ENCODE measurements around the gene EIF4G1.

EIF4G1 gene

DNA sequence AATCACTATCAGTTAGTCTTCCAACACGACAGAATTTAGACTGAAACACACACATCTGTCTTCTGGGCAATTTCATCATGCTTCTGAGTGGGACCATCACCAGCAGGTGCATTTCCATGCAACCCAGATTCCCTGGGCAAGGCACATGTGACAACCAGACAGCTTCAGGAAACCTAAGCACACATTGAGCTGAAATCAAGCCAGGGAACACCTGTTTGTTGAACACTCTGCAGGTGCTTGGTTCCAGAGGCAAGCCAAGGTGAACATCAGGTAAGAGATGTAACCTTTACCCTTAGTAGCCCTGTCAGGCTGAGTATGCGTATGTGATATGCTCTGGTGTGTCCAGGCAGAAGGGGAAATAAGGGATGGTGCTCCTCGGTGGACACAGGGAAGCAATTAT is 18.6 kb upstream of the EIF4G1 start:
- TF ChIP-seq, protein P1, sequence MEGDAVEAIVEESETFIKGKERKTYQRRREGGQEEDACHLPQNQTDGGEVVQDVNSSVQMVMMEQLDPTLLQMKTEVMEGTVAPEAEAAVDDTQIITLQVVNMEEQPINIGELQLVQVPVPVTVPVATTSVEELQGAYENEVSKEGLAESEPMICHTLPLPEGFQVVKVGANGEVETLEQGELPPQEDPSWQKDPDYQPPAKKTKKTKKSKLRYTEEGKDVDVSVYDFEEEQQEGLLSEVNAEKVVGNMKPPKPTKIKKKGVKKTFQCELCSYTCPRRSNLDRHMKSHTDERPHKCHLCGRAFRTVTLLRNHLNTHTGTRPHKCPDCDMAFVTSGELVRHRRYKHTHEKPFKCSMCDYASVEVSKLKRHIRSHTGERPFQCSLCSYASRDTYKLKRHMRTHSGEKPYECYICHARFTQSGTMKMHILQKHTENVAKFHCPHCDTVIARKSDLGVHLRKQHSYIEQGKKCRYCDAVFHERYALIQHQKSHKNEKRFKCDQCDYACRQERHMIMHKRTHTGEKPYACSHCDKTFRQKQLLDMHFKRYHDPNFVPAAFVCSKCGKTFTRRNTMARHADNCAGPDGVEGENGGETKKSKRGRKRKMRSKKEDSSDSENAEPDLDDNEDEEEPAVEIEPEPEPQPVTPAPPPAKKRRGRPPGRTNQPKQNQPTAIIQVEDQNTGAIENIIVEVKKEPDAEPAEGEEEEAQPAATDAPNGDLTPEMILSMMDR (IDR thresholded peaks at IDR 0.05; ENCODE audit: low read depth, low read length, missing control alignments) = no peak
- no peak overlapping the region for H3K4me3 ChIP-seq (ENCODE audit: low read depth, low read length)
- no peak for DNase-seq (ENCODE audit: low read depth)

DNA sequence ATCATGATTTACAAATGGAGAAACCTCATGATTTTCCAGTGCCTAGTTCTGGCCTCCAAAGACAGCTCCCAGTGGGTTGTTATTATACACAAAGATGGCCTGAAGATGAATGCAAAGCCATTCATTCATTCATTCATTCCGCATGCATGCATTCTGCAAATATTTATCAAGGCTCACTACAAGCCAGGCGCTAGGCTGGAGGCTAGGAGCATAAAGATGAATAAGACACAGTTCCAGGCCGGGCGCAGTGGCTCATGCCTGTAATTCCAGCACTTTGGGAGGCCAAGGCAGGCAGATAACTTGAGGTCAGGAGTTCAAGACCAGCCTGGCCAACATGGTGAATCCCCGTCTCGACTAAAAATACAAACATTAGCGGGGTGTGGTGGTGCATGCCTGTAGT is 17.8 kb upstream of the EIF4G1 start:
- TF ChIP-seq, protein P1 (IDR thresholded peaks at IDR 0.05; ENCODE audit: low read depth, low read length, missing control alignments) = no peak
- no peak overlapping the region for H3K4me3 ChIP-seq (ENCODE audit: low read depth, low read length)
- DNase-seq (ENCODE audit: low read depth) = no peak

DNA sequence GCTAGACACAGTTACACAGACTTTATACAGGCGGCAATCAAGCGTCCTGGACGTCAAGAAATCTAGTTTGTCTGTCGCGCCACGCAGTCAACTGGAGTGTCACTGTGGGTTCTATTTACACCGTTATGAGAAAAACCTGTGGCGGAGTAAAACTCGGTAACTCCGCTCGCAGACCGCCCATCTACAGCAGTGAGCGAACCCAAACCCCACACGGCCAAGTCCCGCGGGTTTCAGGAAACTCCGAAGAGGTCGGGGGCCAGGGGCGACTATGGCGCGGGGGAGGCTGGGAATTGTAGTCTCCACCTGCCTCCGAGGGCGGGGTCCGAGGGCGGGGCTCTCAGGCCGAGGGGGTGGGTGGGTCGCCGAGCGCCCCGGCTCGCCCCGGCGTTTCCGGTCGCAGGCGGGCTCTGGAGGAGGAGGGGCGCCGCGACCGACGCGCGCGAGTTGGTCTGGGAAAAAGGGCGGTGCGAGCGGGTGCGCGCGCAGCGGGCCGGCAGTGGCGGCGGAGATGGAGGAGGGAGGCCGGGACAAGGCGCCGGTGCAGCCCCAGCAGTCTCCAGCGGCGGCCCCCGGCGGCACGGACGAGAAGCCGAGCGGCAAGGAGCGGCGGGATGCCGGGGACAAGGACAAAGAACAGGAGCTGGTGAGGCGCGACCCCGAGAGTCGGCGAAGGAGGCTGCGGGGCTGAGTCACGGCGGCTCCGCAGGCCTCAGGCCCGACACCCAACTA is 15.5 kb upstream of the EIF4G1 start, which contains the start of gene PSMD2:
TSS of gene PSMD2 (plus strand) at position 483 of the 729 bp plus-strand sequence. CDS start at position 509, 26 bp downstream.
- H3K4me3 ChIP-seq (ENCODE audit: low read depth, low read length) = peak within 1 kb of the TSS; percentile 89
- DNase-seq (ENCODE audit: low read depth) = peak; percentile 86
- TF ChIP-seq, protein P1 (IDR thresholded peaks at IDR 0.05; ENCODE audit: low read depth, low read length, missing control alignments) = no peak

DNA sequence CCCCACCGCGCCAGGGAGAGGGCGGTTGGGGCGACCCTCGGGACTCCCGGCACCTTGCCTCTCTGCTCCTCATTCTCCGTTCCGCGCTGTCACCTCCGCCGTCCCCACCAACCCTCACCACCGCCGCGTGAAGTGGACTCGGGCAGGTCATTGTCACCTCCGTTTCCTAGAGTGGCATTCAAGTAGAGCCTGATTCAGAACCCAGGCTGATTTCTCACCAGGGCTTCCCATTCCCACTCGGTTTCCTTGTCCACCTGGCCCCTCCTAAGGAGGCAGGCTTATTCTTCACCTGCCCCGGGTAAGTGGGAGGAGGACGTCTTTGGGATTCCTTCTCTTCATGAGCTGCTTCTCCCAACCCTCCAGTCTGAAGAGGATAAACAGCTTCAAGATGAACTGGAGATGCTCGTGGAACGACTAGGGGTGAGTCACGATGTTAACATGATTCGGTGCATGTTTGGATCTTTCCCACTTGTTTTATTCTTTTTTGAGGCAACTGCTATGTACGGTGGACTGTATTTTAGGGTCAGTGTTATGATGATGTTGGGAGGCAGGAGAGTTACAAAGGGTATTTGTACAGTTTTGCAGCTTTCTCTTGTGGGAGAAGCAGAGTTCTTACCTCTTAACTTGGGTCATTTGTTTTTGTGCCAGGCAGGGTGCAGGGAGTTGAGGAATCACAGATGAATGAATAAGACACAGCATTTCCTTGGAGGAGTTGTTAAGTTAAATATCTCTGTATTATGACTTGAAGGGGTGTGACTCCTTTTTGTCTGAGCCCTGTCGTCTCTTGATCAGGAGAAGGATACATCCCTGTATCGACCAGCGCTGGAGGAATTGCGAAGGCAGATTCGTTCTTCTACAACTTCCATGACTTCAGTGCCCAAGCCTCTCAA is 14.7 kb upstream of the EIF4G1 start:
- TF ChIP-seq, protein P1 (IDR thresholded peaks at IDR 0.05; ENCODE audit: low read depth, low read length, missing control alignments) = no peak
- no peak for DNase-seq (ENCODE audit: low read depth)
- H3K4me3 ChIP-seq (ENCODE audit: low read depth, low read length) = peak overlapping the region; percentile 89

DNA sequence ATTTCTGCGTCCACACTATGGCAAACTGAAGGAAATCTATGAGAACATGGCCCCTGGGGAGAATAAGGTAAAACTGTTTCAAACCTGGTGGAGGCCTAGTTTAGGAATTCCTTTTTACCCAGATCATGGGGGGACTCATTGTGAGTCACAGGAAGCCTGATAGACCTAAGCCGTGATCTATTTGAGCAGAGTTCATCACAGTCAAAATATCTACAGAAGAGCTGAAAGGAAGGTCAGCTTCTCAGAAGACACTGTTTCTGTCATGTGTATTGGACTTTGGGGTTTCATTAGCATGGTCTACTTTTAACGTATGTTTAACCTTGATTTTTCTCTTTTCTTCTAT is 14.1 kb upstream of the EIF4G1 start:
- no peak for DNase-seq (ENCODE audit: low read depth)
- TF ChIP-seq, protein P1 (IDR thresholded peaks at IDR 0.05; ENCODE audit: low read depth, low read length, missing control alignments) = no peak
- H3K4me3 ChIP-seq (ENCODE audit: low read depth, low read length) = peak overlapping the region; percentile 89

DNA sequence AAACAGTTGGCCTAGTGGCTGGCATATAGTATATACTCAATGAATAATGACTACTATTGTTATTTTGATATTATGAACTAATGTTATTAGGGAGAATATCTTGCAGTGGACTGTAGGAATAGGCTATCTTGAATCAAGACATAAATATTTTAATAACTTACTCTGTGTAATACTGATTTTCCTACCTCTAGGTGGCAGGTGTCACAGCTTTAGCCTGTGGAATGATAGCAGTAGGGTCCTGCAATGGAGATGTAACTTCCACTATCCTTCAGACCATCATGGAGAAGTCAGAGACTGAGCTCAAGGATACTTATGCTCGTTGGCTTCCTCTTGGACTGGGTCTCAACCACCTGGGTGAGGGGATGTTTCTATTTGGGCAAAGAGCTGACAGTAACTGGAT is 8.8 kb upstream of the EIF4G1 start:
- no peak overlapping the region for H3K4me3 ChIP-seq (ENCODE audit: low read depth, low read length)
- TF ChIP-seq, protein P1 (IDR thresholded peaks at IDR 0.05; ENCODE audit: low read depth, low read length, missing control alignments) = peak; percentile 16
- no peak for DNase-seq (ENCODE audit: low read depth)
